Measurements from ENCODE around the gene ZDHHC23. TPM values are rescaled to one million over a fixed set of nuclear protein-coding genes. Genes with fewer than 3 reads are reported as not detected.
A peak's percentile ranks its signal among the peaks of the same experiment; 100 is the strongest.

Gene ZDHHC23, protein sequence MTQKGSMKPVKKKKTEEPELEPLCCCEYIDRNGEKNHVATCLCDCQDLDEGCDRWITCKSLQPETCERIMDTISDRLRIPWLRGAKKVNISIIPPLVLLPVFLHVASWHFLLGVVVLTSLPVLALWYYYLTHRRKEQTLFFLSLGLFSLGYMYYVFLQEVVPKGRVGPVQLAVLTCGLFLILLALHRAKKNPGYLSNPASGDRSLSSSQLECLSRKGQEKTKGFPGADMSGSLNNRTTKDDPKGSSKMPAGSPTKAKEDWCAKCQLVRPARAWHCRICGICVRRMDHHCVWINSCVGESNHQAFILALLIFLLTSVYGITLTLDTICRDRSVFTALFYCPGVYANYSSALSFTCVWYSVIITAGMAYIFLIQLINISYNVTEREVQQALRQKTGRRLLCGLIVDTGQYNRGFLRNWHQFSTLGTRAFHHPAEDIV
- total RNA-seq, result 9.7 TPM
- long read RNA-seq, partial matches to known transcripts, result 2 of 4 reads
- long read RNA-seq, other reads (novel, unspliced or antisense), result 2 of 4 reads

DNA sequence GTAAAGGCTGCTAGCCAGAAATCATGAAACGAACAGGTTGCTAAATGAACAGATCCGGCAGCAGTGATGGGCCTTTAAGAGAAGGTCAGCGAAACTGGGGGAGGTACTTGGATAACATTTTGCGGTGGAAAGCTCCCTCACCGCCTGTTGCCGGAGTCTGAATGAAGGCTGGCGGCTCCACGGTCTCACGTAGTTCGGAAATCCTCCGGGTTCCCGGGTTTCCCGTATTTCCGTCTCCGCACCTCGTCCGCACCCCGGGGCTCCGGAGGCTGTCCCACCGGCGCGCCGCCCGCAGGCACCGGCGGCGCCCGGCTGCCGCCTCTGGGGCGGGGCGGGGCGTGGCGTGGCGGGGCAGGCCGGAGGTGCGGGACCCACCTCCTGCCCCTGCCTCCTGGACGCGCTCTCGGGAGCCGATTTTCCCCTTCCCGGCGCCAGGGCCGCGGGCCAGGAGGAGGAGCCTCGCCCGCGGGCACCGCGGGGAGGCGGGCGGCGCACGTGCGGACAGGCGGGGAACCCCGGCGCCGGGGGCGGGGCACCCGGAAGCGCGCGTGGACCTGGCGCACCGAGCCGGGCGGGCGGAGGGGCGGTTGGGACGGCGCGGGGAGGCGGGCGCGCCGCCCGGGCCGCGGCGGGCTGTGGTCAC, at the start of gene ZDHHC23:
Gene ZDHHC23 (plus strand): TSS at position 642 of the 643 bp plus-strand sequence. CDS start 790 bp downstream, outside the sequence.
- Histone ChIP-seq H3K4me1 (peaks cover 10% of the 10 kb centered on the region), H3K36me3 (no peaks in the 10 kb centered on the region), H3K27me3 (ENCODE audit: low read depth) (no peaks in the 10 kb centered on the region), H3K9me3 (no peaks in the 10 kb centered on the region), H3K27ac (peak within 1 kb of the TSS; percentile 72), H3K4me3 (peak within 1 kb of the TSS; percentile 77)
- intact Hi-C loops (cut with DNase I), result no loop called here
- ATAC-seq (peak; percentile 95 to 96), DNase-seq (peak; percentile 88)
- TF ChIP-seq, protein P1, sequence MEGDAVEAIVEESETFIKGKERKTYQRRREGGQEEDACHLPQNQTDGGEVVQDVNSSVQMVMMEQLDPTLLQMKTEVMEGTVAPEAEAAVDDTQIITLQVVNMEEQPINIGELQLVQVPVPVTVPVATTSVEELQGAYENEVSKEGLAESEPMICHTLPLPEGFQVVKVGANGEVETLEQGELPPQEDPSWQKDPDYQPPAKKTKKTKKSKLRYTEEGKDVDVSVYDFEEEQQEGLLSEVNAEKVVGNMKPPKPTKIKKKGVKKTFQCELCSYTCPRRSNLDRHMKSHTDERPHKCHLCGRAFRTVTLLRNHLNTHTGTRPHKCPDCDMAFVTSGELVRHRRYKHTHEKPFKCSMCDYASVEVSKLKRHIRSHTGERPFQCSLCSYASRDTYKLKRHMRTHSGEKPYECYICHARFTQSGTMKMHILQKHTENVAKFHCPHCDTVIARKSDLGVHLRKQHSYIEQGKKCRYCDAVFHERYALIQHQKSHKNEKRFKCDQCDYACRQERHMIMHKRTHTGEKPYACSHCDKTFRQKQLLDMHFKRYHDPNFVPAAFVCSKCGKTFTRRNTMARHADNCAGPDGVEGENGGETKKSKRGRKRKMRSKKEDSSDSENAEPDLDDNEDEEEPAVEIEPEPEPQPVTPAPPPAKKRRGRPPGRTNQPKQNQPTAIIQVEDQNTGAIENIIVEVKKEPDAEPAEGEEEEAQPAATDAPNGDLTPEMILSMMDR (IDR thresholded peaks at IDR 0.05), result no peak

DNA sequence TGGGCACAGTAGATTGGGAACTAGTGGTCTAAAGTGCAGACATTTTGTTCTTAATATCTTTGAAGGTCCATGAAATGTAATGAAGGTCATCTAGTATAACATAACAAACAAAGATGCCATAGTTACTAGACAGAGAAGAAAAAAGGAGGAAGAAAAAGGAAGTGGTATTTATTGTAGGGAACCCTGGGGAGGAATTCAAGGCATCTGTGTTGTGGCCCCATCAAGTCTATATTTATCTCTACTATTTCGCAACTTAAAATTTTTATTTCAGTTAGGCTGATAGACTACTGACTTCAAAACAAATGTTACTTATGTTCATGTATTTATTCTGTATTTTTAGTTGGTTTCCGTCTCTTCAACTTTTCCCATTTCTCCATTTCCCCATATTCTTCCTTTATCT, 48.9 kb upstream of the ZDHHC23 start:
- H3K27ac ChIP-seq, result peak overlapping the region; percentile 24
- peak; percentile 36 to 39 for ATAC-seq

DNA sequence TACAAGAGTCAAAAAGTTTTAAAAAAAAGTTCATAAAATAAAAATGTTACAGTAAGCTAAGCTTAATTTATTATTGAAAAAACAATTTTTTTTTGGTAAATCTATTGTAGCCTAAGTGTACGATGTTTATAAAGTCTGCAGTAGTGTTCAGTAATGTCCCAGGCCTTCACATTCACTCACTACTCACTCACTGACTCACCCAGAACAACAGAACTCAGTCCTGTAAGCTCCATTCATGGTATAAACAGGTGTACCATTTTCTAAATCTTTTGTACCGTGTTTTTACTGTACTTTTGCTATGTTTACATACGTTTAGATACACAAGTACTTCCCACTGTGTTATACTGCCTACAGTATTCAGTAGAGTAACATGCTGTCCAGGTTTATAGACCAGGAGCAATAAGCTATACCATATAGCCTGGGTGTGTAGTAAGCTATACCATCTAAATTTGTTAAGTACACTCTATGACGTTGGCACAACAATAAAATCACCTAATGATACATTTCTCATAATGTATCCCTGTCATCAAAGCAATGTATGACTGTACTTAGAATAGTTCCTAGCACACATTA, 41.2 kb upstream of the ZDHHC23 start:
- H3K27me3 ChIP-seq (ENCODE audit: low read depth), result no peaks in the 10 kb centered on the region
- intact Hi-C loops (cut with DNase I), result loop anchor here (10.0 kb wide), 1 partner anchor 72 kb away; the partner anchor contains the start of gene GRAMD1C
- no peaks in the 10 kb centered on the region for H3K4me1 ChIP-seq
- no peak for ATAC-seq
- H3K36me3 ChIP-seq, result no peaks in the 10 kb centered on the region
- H3K9me3 ChIP-seq, result no peaks in the 10 kb centered on the region
- no peak overlapping the region for H3K27ac ChIP-seq
- DNase-seq, result no peak
- TF ChIP-seq, protein P1 (IDR thresholded peaks at IDR 0.05), result no peak
- H3K4me3 ChIP-seq, result no peak overlapping the region

More for the DNA sequence above, 48.9 kb upstream of the ZDHHC23 start:
- Histone ChIP-seq H3K36me3 (no peaks in the 10 kb centered on the region), H3K4me1 (peaks cover 9% of the 10 kb centered on the region), H3K4me3 (peak overlapping the region; percentile 42), H3K27me3 (ENCODE audit: low read depth) (no peaks in the 10 kb centered on the region), H3K9me3 (no peaks in the 10 kb centered on the region)
- TF ChIP-seq, protein P1 (IDR thresholded peaks at IDR 0.05), result no peak
- intact Hi-C loops (cut with DNase I), result no loop called here
- no peak for DNase-seq

DNA sequence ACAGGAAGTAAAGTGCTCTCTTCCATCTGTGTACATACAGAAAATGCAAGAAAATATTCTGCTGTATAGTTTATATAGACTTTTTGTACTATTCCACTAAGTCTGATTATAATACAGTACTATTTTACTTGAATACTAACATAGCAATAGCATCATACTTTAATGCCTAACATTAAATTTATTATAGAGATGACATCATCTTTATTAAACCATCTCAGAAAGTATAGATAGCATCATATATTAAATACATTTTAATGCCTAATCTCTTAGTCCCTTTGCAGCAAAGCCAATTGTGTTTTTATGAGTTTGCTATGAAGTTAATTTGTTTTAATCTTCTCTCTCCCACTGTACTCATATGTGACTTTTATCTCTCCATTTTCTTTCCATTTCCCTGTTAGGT, 39.7 kb upstream of the ZDHHC23 start:
- no peak for ATAC-seq
- TF ChIP-seq, protein P1 (IDR thresholded peaks at IDR 0.05), result no peak
- Histone ChIP-seq H3K9me3 (no peaks in the 10 kb centered on the region), H3K4me3 (no peak overlapping the region), H3K27me3 (ENCODE audit: low read depth) (no peaks in the 10 kb centered on the region), H3K4me1 (peaks cover 4% of the 10 kb centered on the region), H3K36me3 (no peaks in the 10 kb centered on the region), H3K27ac (no peak overlapping the region)
- intact Hi-C loops (cut with DNase I), result loop anchor here (10.0 kb wide), 1 partner anchor 73 kb away; the partner anchor contains the start of gene GRAMD1C
- no peak for DNase-seq

DNA sequence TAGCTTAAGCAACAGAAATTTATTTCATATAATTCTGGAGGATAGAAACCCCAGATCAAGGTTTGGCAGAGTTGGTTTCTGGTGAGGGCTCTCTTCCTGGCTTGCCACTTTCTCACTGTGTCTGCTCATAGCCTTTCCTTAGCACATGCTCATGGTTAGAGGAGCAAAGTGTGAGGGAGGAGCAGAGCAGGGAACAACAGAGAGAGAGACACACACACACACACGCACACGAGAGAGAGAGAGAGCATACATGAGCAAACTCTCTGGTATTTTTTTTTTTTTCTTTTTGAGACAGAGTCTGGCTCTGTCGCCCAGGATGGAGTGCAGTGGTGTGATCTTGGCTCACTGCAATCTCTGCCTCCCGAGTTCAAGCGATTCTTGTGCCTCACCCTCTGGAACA, 36.8 kb upstream of the ZDHHC23 start:
- Histone ChIP-seq H3K27ac (no peak overlapping the region), H3K36me3 (no peaks in the 10 kb centered on the region), H3K9me3 (no peaks in the 10 kb centered on the region), H3K27me3 (ENCODE audit: low read depth) (no peaks in the 10 kb centered on the region), H3K4me1 (peaks cover 5% of the 10 kb centered on the region), H3K4me3 (no peak overlapping the region)
- DNase-seq (no peak), ATAC-seq (no peak)
- TF ChIP-seq, protein P1 (IDR thresholded peaks at IDR 0.05), result no peak
- intact Hi-C loops (cut with DNase I), result no loop called here

All from lower lobe of right lung (tissue), 2 donors.